Stromal cell of bone marrow (primary cell): ENCODE data around the gene NLRC3.
"Not testable (repeated sequence)": the region's sequence is repeated elsewhere in the genome, so short reads cannot be mapped to it uniquely, and the experiment has no call there.

Experiments used
- DNase-seq: peaks from one replicate; pipeline ENCODE4 v3.0.0-alpha.2; 2012; ENCODE audit warnings: low read depth

The NLRC3 gene, protein sequence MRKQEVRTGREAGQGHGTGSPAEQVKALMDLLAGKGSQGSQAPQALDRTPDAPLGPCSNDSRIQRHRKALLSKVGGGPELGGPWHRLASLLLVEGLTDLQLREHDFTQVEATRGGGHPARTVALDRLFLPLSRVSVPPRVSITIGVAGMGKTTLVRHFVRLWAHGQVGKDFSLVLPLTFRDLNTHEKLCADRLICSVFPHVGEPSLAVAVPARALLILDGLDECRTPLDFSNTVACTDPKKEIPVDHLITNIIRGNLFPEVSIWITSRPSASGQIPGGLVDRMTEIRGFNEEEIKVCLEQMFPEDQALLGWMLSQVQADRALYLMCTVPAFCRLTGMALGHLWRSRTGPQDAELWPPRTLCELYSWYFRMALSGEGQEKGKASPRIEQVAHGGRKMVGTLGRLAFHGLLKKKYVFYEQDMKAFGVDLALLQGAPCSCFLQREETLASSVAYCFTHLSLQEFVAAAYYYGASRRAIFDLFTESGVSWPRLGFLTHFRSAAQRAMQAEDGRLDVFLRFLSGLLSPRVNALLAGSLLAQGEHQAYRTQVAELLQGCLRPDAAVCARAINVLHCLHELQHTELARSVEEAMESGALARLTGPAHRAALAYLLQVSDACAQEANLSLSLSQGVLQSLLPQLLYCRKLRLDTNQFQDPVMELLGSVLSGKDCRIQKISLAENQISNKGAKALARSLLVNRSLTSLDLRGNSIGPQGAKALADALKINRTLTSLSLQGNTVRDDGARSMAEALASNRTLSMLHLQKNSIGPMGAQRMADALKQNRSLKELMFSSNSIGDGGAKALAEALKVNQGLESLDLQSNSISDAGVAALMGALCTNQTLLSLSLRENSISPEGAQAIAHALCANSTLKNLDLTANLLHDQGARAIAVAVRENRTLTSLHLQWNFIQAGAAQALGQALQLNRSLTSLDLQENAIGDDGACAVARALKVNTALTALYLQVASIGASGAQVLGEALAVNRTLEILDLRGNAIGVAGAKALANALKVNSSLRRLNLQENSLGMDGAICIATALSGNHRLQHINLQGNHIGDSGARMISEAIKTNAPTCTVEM

DNA sequence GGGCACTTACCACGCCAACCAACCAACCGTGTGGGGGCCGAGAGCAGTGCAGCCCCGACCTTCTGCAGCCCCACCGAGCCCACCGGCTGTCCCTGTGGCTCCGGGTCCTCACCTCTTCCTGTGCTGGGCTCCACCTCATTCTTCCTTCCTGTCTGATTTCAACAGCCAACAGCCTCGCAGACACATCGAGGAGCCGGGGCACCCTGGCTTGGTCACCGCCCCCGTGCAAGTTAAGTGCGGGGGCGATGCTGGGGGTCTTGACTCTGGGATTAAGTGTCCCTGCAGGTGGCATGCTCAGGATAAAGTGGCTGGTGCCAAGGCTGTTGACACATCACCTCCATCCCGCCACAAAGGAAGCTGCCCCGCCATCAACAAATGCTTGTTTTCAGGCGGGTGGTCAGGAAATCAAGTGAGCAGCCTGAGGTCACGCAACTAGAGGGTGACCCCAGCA is at the start of gene NLRC3:
Gene NLRC3, minus strand, starts transcription at position 102 of the 451 bp plus-strand sequence. CDS start 12,367 bp downstream, outside the sequence.
- DNase-seq = no peak

DNA sequence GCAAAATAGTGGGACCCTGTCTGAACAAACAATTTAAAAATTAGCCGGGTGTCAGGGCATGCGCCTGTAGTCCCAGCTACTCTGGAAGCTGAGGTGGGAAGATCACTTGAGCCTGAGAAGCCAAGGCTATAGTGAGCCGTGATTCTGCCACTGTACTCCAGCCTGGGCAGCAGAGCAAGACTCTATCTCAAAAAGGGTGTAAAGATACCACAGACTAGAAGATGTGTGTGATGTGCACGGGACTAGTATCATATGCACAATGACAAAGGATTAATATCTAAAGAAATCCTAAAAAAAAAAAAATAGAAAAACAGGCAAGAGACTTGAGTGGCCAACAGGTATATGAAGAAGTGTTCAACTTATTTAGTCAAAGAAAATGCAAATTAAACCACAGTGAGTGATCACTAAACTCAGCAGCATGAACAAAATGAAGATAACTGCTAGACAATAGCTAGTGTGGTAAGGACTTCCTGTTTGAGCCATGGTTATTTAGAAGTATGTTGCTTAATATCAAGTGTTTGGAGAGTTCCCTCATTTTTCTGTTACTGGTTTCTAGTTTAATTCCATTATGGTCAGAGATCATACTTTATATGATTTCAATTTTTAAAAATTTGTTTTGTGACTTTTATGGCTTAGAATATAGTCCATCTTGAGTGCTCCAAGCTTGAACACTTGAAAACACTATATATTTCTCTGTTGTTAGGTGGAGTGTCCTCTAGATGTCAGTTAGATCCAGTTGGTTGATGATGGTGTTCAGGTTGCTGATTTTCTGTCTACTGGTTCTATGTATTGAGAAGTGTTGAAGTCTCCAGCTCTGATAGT is 48.9 kb upstream of the NLRC3 start:
- DNase-seq = no peak

DNA sequence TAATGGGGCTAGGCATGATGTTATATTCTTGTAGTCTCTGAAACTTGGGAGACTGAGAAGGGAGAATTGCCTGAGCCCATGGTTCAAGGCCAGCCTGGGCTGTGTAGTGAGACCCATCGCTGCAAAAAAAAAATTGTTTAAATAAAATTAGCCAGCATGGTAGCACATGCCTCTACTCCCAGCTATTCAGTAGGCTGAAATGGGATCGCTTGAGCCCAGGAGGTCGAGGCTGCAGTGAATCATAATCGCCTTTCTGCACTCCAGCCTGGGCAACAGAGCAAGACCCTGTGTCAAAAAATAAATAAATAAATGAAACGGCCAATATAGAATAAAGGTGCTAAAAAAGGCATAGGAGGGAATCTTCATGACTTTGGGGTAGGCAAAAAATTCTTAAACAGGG is 48.1 kb upstream of the NLRC3 start:
- no peak for DNase-seq

DNA sequence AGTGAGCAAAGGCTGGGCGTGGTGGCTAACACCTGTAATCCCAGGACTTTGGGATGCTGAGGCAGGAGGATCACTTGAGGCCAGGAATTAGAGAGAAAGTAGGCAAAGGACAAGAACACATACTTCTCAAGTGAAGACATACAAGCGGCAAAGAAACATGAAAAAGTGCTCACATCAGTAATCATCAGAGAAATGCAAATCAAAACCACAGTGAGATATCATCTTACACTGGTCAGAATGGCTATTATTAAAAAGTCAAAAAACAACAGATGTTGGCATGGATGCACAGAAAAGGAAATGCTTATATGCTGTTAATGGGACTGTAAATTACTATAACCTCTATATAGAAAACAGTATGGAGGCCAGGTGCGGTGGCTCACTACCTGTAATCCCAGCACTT is 46.4 kb upstream of the NLRC3 start:
- no peak for DNase-seq

DNA sequence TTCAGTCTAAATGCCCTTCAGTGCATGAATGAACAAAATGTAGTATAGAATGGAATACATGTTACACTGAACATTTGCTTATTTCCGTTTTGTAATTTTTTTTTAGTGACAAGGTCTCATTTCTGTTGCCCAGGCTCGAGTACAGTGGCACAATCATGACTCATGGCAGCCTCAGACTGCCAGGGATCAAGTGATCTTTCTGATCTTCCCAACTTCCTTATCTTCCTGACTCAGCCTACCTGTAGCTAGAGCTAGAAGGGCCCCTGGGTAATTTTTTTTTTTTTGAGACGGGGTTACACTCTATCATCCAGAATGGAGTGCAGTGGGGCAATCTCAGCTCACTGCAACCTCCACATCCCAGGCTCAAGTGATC is 41.6 kb upstream of the NLRC3 start:
- DNase-seq = no peak

DNA sequence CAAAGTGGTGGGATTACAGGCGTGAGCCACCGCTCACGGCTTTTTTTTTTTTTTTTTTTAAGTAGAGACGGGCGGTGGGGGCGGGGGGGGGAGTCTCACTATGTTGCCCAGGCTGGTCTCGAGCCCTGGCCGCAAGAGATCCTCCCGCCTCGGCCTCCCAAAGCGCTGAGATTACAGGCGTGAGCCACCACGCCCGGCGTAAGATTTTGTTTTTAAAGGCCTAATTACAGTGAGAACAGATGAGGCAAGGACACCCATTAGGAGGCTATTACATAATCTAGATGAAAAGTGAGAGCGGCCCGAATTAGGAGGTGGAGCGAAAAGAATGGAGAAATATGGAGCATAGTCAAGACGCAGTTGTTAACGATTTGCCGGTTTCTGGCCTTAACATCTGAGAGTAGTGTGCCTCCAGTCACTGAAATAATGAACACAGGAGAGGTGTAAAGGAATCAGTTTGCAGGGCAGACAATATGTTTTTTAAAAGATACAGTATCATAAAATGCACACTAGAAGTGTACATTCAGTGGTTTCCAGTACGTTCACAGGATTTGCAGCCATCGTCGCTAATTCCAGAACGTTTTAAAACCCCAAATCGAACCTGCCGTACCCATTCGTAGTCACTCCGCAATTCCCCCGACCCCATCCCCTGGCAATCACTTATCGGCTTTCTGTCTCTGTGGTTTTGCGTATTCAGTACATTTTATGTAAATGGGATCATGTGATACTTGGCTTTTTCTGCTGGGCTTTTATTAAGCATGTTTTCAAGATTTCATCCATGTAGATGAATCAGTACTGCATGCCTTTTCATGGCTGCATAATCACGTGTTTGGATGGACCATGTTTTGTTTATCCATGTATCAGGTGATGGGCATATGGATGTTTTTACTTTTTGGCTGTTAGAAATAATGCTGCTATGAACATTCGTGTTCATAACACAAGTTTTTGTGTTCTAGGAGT is 35.6 kb upstream of the NLRC3 start:
- DNase-seq = no peak

- DNase-seq = peak; percentile 86
These were observed 34.2 kb upstream of the NLRC3 start, which contains the start of gene SLX4 for GRCh38 chr16:3611146-3611975. Gene SLX4, minus strand, starts transcription at chr16:3611606. Its CDS starts 2,642 bp downstream, at chr16:3608964.

GRCh38 chr16:3610698-3611145 is 33.5 kb upstream of the NLRC3 start:
- no peak for DNase-seq

DNA sequence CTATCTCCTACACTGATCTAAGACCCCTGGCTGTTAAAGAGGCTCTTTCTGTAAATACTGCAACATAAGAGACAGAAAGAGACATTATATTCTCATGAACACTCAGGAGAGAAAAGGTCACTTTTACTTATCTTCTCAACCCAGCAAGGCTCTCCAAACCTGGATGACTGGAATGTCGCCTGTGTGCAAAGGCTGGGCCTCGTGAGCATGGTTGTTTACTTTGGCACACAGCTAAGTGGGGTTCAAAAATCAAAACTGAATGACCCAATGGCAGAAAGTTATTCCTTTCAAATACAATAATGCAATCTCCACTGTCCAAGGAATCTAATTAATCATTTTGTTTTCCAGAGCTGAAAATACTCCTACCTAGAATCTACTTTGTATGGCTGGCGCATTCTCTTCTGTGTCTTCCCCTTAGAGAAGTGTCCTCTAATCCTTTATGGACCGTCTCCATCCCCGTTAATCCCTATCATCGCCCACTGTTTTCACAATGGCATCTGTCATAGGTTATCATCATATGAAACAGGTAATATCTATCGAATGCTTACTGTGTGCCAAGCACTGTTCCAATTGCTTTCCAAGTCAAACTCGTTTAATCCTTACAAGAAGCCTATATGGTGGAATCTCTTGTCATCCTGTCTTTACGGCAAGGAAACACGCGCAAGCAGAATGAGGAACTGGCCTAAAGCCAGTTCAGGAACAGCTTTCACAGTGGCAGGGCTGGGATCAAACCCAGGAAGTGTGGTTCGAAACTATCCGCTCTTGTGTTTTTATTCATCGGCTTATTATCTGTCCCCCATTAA is 32.9 kb upstream of the NLRC3 start:
- DNase-seq = no peak

DNA sequence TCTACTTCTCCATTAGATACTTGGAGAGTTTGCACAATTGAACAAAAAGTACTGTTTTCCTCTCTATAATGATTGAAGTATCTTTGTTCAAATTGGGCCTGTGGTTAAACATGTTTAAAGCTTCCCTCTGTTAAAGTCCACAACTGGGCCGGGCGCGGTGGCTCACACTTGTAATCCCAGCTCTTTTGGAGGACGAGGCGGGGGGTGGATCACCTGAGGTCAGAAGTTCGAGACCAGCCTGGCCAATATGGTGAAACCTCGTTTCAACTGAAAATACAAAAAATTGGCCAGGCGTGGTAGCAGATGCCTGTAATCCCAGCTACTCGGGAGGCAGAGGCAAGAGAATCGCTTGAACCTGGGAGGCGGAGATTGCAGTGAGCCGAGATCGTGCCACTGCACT is 31.8 kb upstream of the NLRC3 start:
- DNase-seq = not testable (repeated sequence)

- no peak for DNase-seq
These were observed 30.9 kb upstream of the NLRC3 start for GRCh38 chr16:3608069-3608468.

DNA sequence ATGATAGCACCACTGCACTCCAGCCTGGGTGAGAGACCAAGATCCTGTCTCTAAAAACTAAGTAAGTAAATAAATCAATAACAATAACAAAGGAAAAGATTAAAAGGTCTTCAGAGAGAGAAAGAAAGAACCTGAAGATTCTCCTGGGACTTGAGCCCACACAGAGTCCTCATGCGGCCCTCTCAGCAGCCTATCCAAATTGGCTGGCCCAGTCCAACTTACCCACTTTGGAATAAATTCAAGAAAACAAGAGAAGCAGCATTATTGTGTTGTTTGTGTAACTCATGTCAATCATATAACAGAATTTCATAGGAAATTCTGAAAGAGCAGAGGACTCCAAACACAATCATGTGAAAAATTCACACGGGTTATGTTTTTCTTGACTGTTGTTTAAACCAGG is 30.4 kb upstream of the NLRC3 start:
- no peak for DNase-seq

GRCh38 chr16:3607161-3607560 is 30.0 kb upstream of the NLRC3 start:
- DNase-seq = no peak

DNA sequence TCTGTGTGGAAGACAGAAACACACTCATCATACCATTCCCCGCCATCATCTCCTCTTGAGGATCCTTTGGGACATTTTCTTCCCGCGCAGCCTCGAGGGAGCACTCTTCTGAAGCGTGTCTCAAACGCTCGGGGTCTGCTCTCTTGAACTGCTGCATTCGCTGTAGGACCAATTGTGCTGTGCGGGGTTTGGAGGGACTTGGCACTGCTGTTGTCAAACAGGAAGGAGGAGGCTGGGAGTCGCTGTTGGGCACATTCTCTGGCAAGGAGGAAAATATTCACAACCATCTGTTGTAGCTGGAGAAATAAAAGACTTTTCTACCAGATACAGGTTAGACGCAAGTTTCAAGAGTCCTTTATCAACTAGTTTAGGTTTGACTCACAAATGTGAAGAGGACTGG is 29.2 kb upstream of the NLRC3 start:
- no peak for DNase-seq

GRCh38 chr16:3602320-3602653 is 25.1 kb upstream of the NLRC3 start:
- no peak for DNase-seq

GRCh38 chr16:3601614-3602319 is 24.6 kb upstream of the NLRC3 start:
- no peak for DNase-seq

DNA sequence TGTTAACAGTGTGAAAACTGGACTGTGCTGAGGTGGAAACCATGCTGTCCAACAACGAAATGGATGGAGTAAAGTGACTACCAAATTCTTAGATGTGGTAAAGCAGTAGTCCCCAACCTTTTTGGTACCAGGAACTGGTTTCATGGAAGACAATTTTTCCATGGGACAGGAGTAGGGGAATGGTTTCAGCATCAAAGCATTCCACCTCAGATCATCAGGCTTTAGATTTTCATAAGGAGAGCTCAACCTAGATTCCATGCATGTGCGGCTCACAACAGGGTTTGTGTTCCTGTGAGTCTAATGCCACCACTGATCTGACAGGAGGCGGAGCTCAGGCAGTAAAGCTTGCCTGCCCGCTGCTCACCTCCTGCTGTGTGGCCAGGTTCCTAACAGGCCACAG is 22.7 kb upstream of the NLRC3 start:
- DNase-seq = no peak

DNA sequence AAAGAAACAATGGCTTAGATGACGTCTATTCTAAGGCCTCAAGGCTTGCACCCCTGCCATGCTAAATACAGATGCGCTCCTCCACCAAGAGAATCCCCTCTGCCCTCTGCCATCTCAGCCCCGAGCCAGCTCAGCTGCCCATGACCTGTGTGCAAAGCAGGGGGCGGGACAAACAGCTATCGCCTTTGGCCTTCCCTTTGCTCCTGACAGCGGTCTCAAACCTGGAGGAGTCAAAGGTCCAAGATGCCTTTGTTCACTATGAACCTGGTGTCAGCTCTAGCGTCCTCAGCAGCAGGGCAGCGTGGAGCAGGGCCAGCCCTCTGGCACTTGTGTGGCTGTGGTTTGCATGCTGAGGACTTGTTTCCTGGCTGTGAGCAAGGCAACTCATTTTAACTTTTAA is 21.9 kb upstream of the NLRC3 start:
- no peak for DNase-seq
